CD4-positive, CD25-positive, alpha-beta regulatory T cell (primary cell): ENCODE data around the gene THAP4. TPM values are rescaled to one million over a fixed set of nuclear protein-coding genes. Genes with fewer than 3 reads are reported as not detected.
A peak's percentile ranks its signal among the peaks of the same experiment; 100 is the strongest.
"Not testable (repeated sequence)": the region's sequence is repeated elsewhere in the genome, so short reads cannot be mapped to it uniquely, and the experiment has no call there.

Source experiments
- ATAC-seq, 2 donors: fragments of 150-1000 bp; cut with Tn5 transposase; one replicate each; pipeline ENCODE4 v1.10.0; 2021; ENCODE audit warnings: low read depth in 2 of 2, moderate number of reproducible peaks in 2 of 2, moderate library complexity in 1 of 2
- DNase-seq, 3 donors: peaks; one replicate each; pipeline versions ENCODE4 v3.0.0 to v3.0.0-alpha.2; 2012 to 2022; ENCODE audit warnings: mixed read lengths in 1 of 3
- H3K27ac ChIP-seq: one replicate; pipeline ENCODE4 v1.7.0; 2013; ENCODE audit warnings: mild to moderate bottlenecking, low read length; ENCODE audit not compliant: insufficient read depth, poor library complexity, severe bottlenecking
- H3K27me3 ChIP-seq: one replicate; pipeline ENCODE4 v1.7.0; 2013; ENCODE audit warnings: low read length; ENCODE audit not compliant: control insufficient read depth, insufficient read depth
- H3K36me3 ChIP-seq: one replicate; pipeline ENCODE4 v1.7.0; 2013; ENCODE audit warnings: mild to moderate bottlenecking, low read length, moderate library complexity; ENCODE audit not compliant: control insufficient read depth, insufficient read depth
- H3K4me1 ChIP-seq: 2 replicates; pipeline ENCODE4 v1.7.0; 2013; ENCODE audit warnings: mild to moderate bottlenecking, low read length; ENCODE audit not compliant: insufficient read depth, control insufficient read depth, poor library complexity, severe bottlenecking
- H3K4me3 ChIP-seq: one replicate; pipeline ENCODE4 v1.7.0; 2013; ENCODE audit warnings: low read depth, mild to moderate bottlenecking, low read length, moderate library complexity
- H3K9me3 ChIP-seq, 2 experiments: 1 replicate in 1 of 2; 2 replicates in 1 of 2; pipeline ENCODE4 v1.7.0; 2013; ENCODE audit warnings: low read length in 2 of 2, mild to moderate bottlenecking in 1 of 2, moderate library complexity in 1 of 2; ENCODE audit not compliant: control insufficient read depth in 2 of 2
- H3K27ac Mint-ChIP-seq, 3 donors: one replicate each; pipeline ENCODE4 v1.8.0; 2020 to 2022; ENCODE audit warnings: mild to moderate bottlenecking in 3 of 3, mixed read lengths in 3 of 3, moderate library complexity in 2 of 3
- H3K27me3 Mint-ChIP-seq: one replicate; pipeline ENCODE4 v1.8.0; 2022; ENCODE audit warnings: mild to moderate bottlenecking, mixed read lengths
- H3K36me3 Mint-ChIP-seq: one replicate; pipeline ENCODE4 v1.8.0; 2020; ENCODE audit warnings: mixed read lengths
- H3K4me1 Mint-ChIP-seq, 4 donors: one replicate each; pipeline ENCODE4 v1.8.0; 2020 to 2022; ENCODE audit warnings: mixed read lengths in 4 of 4, mild to moderate bottlenecking in 1 of 4
- H3K4me3 Mint-ChIP-seq, 4 donors: one replicate each; pipeline ENCODE4 v1.8.0; 2020 to 2022; ENCODE audit warnings: mild to moderate bottlenecking in 4 of 4, mixed read lengths in 4 of 4, moderate library complexity in 3 of 4
- H3K9me3 Mint-ChIP-seq, 7 donors: one replicate each; pipeline ENCODE4 v1.8.0; 2020 to 2022; ENCODE audit warnings: mixed read lengths in 7 of 7, mild to moderate bottlenecking in 3 of 7, moderate library complexity in 2 of 7
- polyA plus RNA-seq, 4 donors: library from polyadenylated mRNA; unstranded; fragments of 300-500 nt; fragmentation: Illumina TruSeq; gene quantifications; one replicate each; pipeline ENCODE4 v1.2.3, GENCODE V29; 2021
- total RNA-seq: library from RNA; stranded (reverse); gene quantifications from one replicate; pipeline ENCODE4 v1.2.3, GENCODE V29; 2022

THAP4 gene
- total and polyA plus RNA-seq, 5 donors from 2014 or later: 37.5 to 47.8 (median 40.0) TPM

DNA sequence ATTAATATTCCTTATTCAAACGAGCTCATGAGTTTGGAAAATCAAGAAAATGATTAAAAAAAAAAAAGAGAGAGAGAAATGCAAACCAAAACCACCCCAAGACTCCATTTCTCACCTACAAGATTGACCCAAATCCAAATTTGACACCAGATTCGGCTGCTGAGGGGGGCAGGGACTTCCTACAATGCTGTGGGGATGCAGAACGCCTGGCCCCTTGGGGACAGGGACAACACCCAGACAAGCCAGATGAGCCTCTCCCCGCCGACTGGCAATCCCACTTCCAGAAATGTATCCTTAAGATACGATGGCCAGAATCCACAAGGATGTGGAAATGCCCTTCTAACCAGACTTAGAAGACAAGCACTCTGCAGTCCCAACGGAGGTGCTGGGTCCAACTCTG, 57.7 kb downstream of the THAP4 start:
- no peak overlapping the region for H3K27ac Mint-ChIP-seq
- Histone ChIP-seq H3K36me3 (peaks cover 26% of the 10 kb centered on the region), H3K4me1 (no peaks in the 10 kb centered on the region), H3K9me3 (no peaks in the 10 kb centered on the region), H3K4me3 (no peak overlapping the region), H3K27ac (no peak overlapping the region), H3K27me3 (no peaks in the 10 kb centered on the region)
- no peaks in the 10 kb centered on the region for H3K27me3 Mint-ChIP-seq
- peaks cover 0 to 2% (median 0%) of the 10 kb centered on the region in 7 donors for H3K9me3 Mint-ChIP-seq
- H3K4me1 Mint-ChIP-seq: no peaks in the 10 kb centered on the region
- ATAC-seq (no peak), DNase-seq (no peak)
- H3K36me3 Mint-ChIP-seq: peaks cover 36% of the 10 kb centered on the region
- peak overlapping the region in 1 of 4 donors; percentile 63 for H3K4me3 Mint-ChIP-seq

DNA sequence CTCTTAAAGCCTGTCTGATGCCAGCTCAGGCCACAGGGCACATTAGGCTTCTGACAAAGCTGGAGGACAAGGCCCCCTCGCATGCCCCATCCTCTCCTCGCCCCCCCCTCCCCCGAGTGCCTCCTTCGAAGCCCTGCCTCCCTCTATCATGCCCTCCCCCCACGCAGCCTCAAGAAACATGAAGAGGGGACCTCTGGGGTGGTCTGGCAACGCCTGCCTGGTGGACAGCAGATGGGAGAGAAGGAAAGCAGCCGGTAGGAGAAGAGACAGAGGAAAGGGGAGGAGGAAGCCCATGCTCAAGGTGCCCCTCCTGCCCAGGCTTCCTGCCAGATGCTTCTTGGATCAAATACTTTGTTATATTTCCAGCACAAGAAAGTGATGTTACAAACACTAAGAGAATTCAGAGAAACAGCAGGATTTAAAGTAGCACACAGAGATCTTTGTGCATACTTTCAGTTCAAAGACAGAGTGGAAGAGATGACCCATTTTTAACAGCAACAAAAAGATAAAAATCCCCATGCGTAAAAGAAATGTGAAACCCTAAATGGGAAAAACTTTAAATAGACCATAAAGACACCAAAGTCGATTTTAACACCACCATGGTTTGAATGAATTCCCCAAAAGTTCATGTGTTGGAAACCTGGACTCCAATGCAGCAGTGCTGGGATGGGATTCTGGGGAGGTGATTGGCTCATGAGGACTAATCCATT, 59.4 kb downstream of the THAP4 start:
- Histone ChIP-seq H3K36me3 (peaks cover 13% of the 10 kb centered on the region), H3K27me3 (no peaks in the 10 kb centered on the region), H3K9me3 (no peaks in the 10 kb centered on the region), H3K4me1 (no peaks in the 10 kb centered on the region), H3K27ac (no peak overlapping the region), H3K4me3 (no peak overlapping the region)
- Mint-ChIP-seq H3K4me3 (no peak overlapping the region), H3K27me3 (no peaks in the 10 kb centered on the region), H3K27ac (no peak overlapping the region), H3K36me3 (peaks cover 27% of the 10 kb centered on the region), H3K9me3 (peaks cover 0 to 2% (median 0%) of the 10 kb centered on the region in 7 donors), H3K4me1 (no peaks in the 10 kb centered on the region)
- ATAC-seq: no peak
- no peak for DNase-seq

GRCh38 chr2:241576293-241576654, 60.7 kb downstream of the THAP4 start:
- H3K27me3 ChIP-seq: no peaks in the 10 kb centered on the region

GRCh38 chr2:241575624-241576292, 61.2 kb downstream of the THAP4 start:
- ATAC-seq (no peak), DNase-seq (no peak)
- H3K4me3 ChIP-seq: no peak overlapping the region
- H3K36me3 ChIP-seq: peaks cover 4% of the 10 kb centered on the region
- no peaks in the 10 kb centered on the region for H3K9me3 ChIP-seq
- no peaks in the 10 kb centered on the region for H3K4me1 ChIP-seq
- H3K4me1 Mint-ChIP-seq: no peaks in the 10 kb centered on the region
- no peaks in the 10 kb centered on the region for H3K9me3 Mint-ChIP-seq
- peaks cover 18% of the 10 kb centered on the region for H3K36me3 Mint-ChIP-seq
- H3K27ac ChIP-seq: no peak overlapping the region
- H3K4me3 Mint-ChIP-seq: no peak overlapping the region
- H3K27me3 Mint-ChIP-seq: no peaks in the 10 kb centered on the region
- peak overlapping the region in 1 of 3 donors; percentile 76 for H3K27ac Mint-ChIP-seq
- H3K27me3 ChIP-seq: no peaks in the 10 kb centered on the region

More at GRCh38 chr2:241576293-241576654, 60.7 kb downstream of the THAP4 start:
- H3K27ac Mint-ChIP-seq: no peak overlapping the region
- no peak overlapping the region for H3K4me3 Mint-ChIP-seq
- no peaks in the 10 kb centered on the region for H3K9me3 ChIP-seq
- ATAC-seq: no peak
- H3K27ac ChIP-seq: no peak overlapping the region
- H3K4me3 ChIP-seq: no peak overlapping the region
- H3K27me3 Mint-ChIP-seq: no peaks in the 10 kb centered on the region
- peaks cover 4% of the 10 kb centered on the region for H3K36me3 ChIP-seq
- no peaks in the 10 kb centered on the region for H3K9me3 Mint-ChIP-seq
- no peaks in the 10 kb centered on the region for H3K4me1 ChIP-seq
- no peak for DNase-seq
- H3K36me3 Mint-ChIP-seq: peaks cover 18% of the 10 kb centered on the region
- H3K4me1 Mint-ChIP-seq: no peaks in the 10 kb centered on the region

DNA sequence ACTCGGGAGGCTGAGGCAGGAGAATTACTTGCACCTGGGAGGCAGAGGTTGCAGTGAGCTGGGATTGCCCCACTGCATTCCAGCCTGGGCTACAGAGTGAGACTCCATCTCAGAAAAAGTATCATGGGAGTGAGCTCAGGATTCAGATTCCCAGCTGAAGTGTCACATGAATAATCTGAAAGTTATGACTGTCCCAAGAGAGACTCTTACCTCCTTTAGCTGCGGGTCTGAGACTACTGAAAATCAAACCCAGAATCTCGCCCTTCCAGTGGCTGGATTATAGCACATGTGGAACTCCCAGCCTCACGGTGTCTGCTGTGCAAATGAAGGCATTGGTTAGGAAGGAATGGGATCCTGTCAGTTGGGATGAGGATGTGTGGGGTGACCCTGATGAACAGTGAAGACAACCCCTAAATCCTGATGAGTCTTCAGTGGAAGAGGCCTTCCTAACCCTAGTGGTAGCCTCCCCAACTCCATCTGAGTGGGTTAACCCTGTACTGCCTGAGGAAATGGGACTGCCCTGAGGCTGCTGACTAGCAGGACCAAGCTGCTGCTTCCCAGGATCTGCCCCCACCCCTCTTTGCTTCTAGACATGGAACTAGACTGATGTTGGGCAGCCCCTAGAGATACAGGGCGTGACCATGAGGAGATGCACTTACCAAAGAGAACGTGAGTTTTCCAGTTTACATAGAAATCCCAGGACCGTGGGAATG, 61.9 kb downstream of the THAP4 start:
- Mint-ChIP-seq H3K4me3 (no peak overlapping the region), H3K27me3 (no peaks in the 10 kb centered on the region), H3K9me3 (no peaks in the 10 kb centered on the region), H3K36me3 (peaks cover 15% of the 10 kb centered on the region), H3K27ac (no peak overlapping the region), H3K4me1 (no peaks in the 10 kb centered on the region)
- Histone ChIP-seq H3K27me3 (no peaks in the 10 kb centered on the region), H3K9me3 (no peaks in the 10 kb centered on the region), H3K27ac (no peak overlapping the region), H3K36me3 (peaks cover 4% of the 10 kb centered on the region), H3K4me1 (no peaks in the 10 kb centered on the region), H3K4me3 (no peak overlapping the region)
- ATAC-seq (no peak), DNase-seq (no peak)

- Histone ChIP-seq H3K27ac (no peak overlapping the region), H3K4me1 (no peaks in the 10 kb centered on the region), H3K4me3 (no peak overlapping the region), H3K36me3 (peaks cover 4% of the 10 kb centered on the region), H3K9me3 (no peaks in the 10 kb centered on the region), H3K27me3 (no peaks in the 10 kb centered on the region)
- Mint-ChIP-seq H3K9me3 (no peaks in the 10 kb centered on the region), H3K36me3 (peaks cover 14% of the 10 kb centered on the region), H3K27me3 (no peaks in the 10 kb centered on the region), H3K27ac (no peak overlapping the region), H3K4me1 (no peaks in the 10 kb centered on the region), H3K4me3 (no peak overlapping the region)
- no peak for ATAC-seq
- no peak for DNase-seq
Measured at GRCh38 chr2:241573741-241574140, 63.2 kb downstream of the THAP4 start.

DNA sequence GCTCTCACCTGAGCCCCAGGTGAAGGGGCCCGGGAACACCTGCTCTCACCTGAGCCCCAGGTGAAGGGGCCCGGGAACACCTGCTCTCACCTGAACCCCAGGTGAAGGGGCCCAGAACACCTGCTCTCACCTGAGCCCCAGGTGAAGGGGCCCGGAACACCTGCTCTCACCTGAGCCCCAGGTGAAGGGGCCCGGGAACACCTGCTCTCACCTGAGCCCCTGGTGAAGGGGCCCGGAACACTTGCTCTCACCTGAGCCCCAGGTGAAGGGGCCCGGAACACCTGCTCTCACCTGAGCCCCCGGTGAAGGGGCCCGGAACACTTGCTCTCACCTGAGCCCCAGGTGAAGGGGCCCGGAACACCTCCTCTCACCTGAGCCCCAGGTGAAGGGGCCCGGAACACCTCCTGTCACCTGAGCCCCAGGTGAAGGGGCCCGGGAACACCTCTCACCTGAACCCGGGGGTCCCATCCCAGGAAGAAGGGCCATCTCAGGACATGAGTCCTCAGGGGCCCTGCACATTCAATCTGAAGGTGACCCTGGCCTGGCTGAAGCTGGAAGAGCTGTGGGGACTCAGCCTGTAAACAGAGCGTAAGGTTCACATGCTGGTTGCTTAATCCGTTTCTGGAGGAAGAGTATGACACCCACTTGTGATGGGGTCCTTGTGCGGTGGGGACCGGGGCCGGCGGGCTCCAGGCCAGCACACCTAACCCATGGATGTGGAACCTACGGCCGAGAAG, 63.9 kb downstream of the THAP4 start:
- not testable (repeated sequence) for H3K27me3 Mint-ChIP-seq, DNase-seq, H3K4me3 Mint-ChIP-seq, H3K4me3 ChIP-seq, H3K36me3 ChIP-seq, H3K27ac ChIP-seq, ATAC-seq, H3K4me1 Mint-ChIP-seq, H3K36me3 Mint-ChIP-seq, H3K9me3 ChIP-seq, H3K4me1 ChIP-seq, H3K9me3 Mint-ChIP-seq, H3K27ac Mint-ChIP-seq, H3K27me3 ChIP-seq
